Suprapubic skin (tissue), 4 donors: Measurements from ENCODE around the gene RPS2. TPM values are rescaled to one million over a fixed set of nuclear protein-coding genes. Genes with fewer than 3 reads are reported as not detected.
A peak's percentile ranks its signal among the peaks of the same experiment; 100 is the strongest.
"Not testable (repeated sequence)": the region's sequence is repeated elsewhere in the genome, so short reads cannot be mapped to it uniquely, and the experiment has no call there.

ENCODE experiments used
- DNase-seq, 2 donors: peaks; one replicate each; pipeline ENCODE4 v3.0.0-alpha.2; 2019; ENCODE audit warnings: low spot score in 2 of 2
- H3K27ac ChIP-seq: fragments of 200-600 bp; sonication (generic); one replicate; pipeline ENCODE4 v1.5.1; 2019
- H3K27me3 ChIP-seq: fragments of 200-600 bp; sonication (generic); one replicate; pipeline ENCODE4 v1.5.1; 2019
- H3K36me3 ChIP-seq: fragments of 200-600 bp; sonication (generic); one replicate; pipeline ENCODE4 v1.5.1; 2019
- H3K4me1 ChIP-seq: fragments of 200-600 bp; sonication (generic); one replicate; pipeline ENCODE4 v1.5.1; 2019
- H3K4me3 ChIP-seq: fragments of 200-600 bp; sonication (generic); one replicate; pipeline ENCODE4 v1.5.1; 2019; ENCODE audit warnings: mild to moderate bottlenecking
- H3K9me3 ChIP-seq: fragments of 200-600 bp; sonication (generic); one replicate; pipeline ENCODE4 v1.5.1; 2019
- CTCF ChIP-seq, 2 donors: fragments of 200-600 bp in 1 of 2; fragments of 450-650 bp in 1 of 2; sonication (generic) in 1 of 2; IDR thresholded peaks; one replicate each; pipeline ENCODE4 v1.5.1; 2016 to 2019; ENCODE audit warnings: antibody characterized with exemption in 2 of 2, mild to moderate bottlenecking in 1 of 2, moderate library complexity in 1 of 2
- EP300 ChIP-seq: sonication (generic); formaldehyde crosslinking; IDR thresholded peaks from one replicate; pipeline ENCODE4 v1.6.1; 2017; ENCODE audit warnings: antibody characterized with exemption
- POLR2A ChIP-seq, 2 donors: fragments of 450-650 bp; IDR thresholded peaks; one replicate each; pipeline ENCODE4 v1.6.1; 2017; ENCODE audit warnings: antibody characterized with exemption in 2 of 2, mild to moderate bottlenecking in 2 of 2, moderate library complexity in 2 of 2
- POLR2AphosphoS5 ChIP-seq, 3 donors: sonication (generic); formaldehyde crosslinking; IDR thresholded peaks; one replicate each; pipeline ENCODE4 v1.6.1; 2017; ENCODE audit warnings: antibody characterized with exemption in 3 of 3
- WGBS: methylation state at CpG from one replicate; pipeline ENCODE4 v1.1.5; 2018; 5-methylcytosine and 5-hydroxymethylcytosine counted together
- total RNA-seq, 4 donors: library from RNA; depleted of rRNA; stranded (reverse); fragments of >200 nt; gene quantifications; one replicate each; pipeline ENCODE4 v1.1.0, GENCODE V29; 2016

RPS2 gene
- total RNA-seq, 4 donors from 2014 or later = 3,268 to 4,213 (median 3,625) TPM

GRCh38 chr16:1959269-1960039, 5.2 kb downstream of the RPS2 start, which contains the start of gene NDUFB10:
Gene NDUFB10 (plus strand): TSS chr16:1959538. CDS start chr16:1959625, 87 bp downstream.
- Histone ChIP-seq H3K27ac (peak within 1 kb of the TSS; percentile 79), H3K9me3 (no peaks in the 10 kb centered on the region), H3K4me1 (peaks cover 41% of the 10 kb centered on the region), H3K4me3 (peak within 1 kb of the TSS; percentile 70), H3K36me3 (peaks cover 23% of the 10 kb centered on the region), H3K27me3 (no peaks in the 10 kb centered on the region)
- TF ChIP-seq POLR2A (IDR thresholded peaks at IDR 0.05) = peak in 1 of 2 donors; percentile 58
- TF ChIP-seq CTCF (IDR thresholded peaks at IDR 0.05) = peak in 1 of 2 donors; percentile 65
- TF ChIP-seq EP300 = no peak
- TF ChIP-seq POLR2AphosphoS5 (IDR thresholded peaks at IDR 0.05) = peak in 1 of 3 donors; percentile 48
- peak; percentile 92 to 95 for DNase-seq
- WGBS = under 1% methylated on average over 45 of the region's 79 CpGs

GRCh38 chr16:1958715-1959268, 5.8 kb downstream of the RPS2 start:
- 20% methylated on average over 12 of the region's 14 CpGs for WGBS
- Histone ChIP-seq H3K4me3 (peak overlapping the region; percentile 70), H3K9me3 (no peaks in the 10 kb centered on the region), H3K4me1 (peaks cover 37% of the 10 kb centered on the region), H3K27me3 (no peaks in the 10 kb centered on the region), H3K36me3 (peaks cover 23% of the 10 kb centered on the region), H3K27ac (no peak overlapping the region)
- peak in 1 of 2 donors; percentile 74 for DNase-seq
- TF ChIP-seq POLR2AphosphoS5 (IDR thresholded peaks at IDR 0.05) (no peak), EP300 (no peak), CTCF (IDR thresholded peaks at IDR 0.05) (no peak), POLR2A (IDR thresholded peaks at IDR 0.05) (no peak)

- not testable (repeated sequence) for H3K27me3 ChIP-seq, H3K9me3 ChIP-seq, H3K4me3 ChIP-seq, H3K27ac ChIP-seq
- WGBS = no CpG with 5 or more reads among the region's 30 CpGs
- Histone ChIP-seq H3K36me3 (peaks cover 20% of the 10 kb centered on the region), H3K4me1 (peaks cover 33% of the 10 kb centered on the region)
- peak in 1 of 2 donors; percentile 68 for DNase-seq
Measured at GRCh38 chr16:1958143-1958491, 6.5 kb downstream of the RPS2 start.

- Histone ChIP-seq H3K4me1 (peaks cover 28% of the 10 kb centered on the region), H3K36me3 (peaks cover 15% of the 10 kb centered on the region)
- H3K9me3 ChIP-seq, H3K4me3 ChIP-seq, H3K27ac ChIP-seq, DNase-seq, H3K27me3 ChIP-seq: not testable (repeated sequence)
- 87% methylated on average over 15 of the region's 22 CpGs for WGBS
Measured at GRCh38 chr16:1957434-1958142, 7.0 kb downstream of the RPS2 start.

- no peak for TF ChIP-seq EP300
- no peak for TF ChIP-seq POLR2AphosphoS5 (IDR thresholded peaks at IDR 0.05)
- peak in 1 of 2 donors; percentile 64 for DNase-seq
- no peak overlapping the region for H3K27ac ChIP-seq
- 95% methylated on average over 22 of the region's 22 CpGs for WGBS
- no peak overlapping the region for H3K4me3 ChIP-seq
- H3K27me3 ChIP-seq = no peaks in the 10 kb centered on the region
- peaks cover 12% of the 10 kb centered on the region for H3K4me1 ChIP-seq
- no peaks in the 10 kb centered on the region for H3K9me3 ChIP-seq
- no peaks in the 10 kb centered on the region for H3K36me3 ChIP-seq
Measured at GRCh38 chr16:1953734-1954133, 10.9 kb downstream of the RPS2 start.

DNA sequence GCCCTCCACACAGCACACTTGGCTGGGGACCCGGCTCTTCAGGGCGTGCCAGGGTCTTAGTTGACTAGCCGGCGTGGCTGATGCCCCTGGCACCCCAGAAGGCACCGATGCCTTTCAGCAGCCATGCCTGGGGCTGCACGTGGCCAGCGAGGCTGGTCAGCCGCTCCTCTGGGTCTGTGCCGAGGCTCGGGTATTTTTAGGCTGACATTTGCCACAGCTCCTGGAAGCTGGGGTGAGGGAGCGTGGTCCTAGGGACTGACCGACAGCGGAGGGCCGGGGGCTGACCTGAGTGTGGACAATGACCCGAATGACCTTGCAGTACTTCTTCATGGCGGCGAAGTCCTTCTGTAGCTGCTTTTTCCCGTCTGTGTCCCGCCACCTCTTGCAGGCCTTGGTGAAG, 14.1 kb downstream of the RPS2 start:
- Histone ChIP-seq H3K36me3 (no peaks in the 10 kb centered on the region), H3K9me3 (no peaks in the 10 kb centered on the region), H3K27me3 (no peaks in the 10 kb centered on the region), H3K27ac (no peak overlapping the region), H3K4me3 (no peak overlapping the region), H3K4me1 (peaks cover 11% of the 10 kb centered on the region)
- DNase-seq = no peak
- WGBS = 66% methylated on average over 7 of the region's 19 CpGs
- TF ChIP-seq CTCF (IDR thresholded peaks at IDR 0.05) (no peak), POLR2A (IDR thresholded peaks at IDR 0.05) (no peak), POLR2AphosphoS5 (IDR thresholded peaks at IDR 0.05) (no peak), EP300 (no peak)
